GM10847 (cell line): Measurements from ENCODE around the gene ENOX1.

Experiments used
- POLR2A ChIP-seq: IDR thresholded peaks from 2 replicates; pipeline ENCODE4 v1.6.1; 2011; ENCODE audit not compliant: insufficient read length; ENCODE audit errors: extremely low read depth

The ENOX1 gene

GRCh38 chr13:43728421-43728820 lies 58.4 kb downstream of the ENOX1 start:
- TF ChIP-seq POLR2A, result no peak

DNA sequence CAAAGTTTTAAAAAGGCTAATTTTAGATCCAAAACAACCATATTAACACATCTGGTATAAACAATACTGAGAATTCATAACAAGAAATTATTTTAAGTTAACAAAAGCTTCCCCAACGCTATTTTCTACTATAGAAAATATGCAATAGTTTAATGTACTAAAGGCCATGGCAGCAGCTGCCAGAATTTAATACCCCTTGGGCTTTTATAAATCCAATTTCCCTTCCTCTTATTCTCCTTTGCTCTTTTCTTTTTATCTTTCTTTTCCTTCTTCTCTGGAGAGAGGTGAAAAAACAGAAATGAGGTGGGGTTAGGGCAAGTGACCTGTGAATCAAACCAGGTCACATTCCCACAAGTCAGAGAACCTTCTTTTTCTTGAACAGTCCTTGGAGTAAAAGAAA lies 58.9 kb downstream of the ENOX1 start:
- no peak for TF ChIP-seq POLR2A

- TF ChIP-seq POLR2A, result no peak
Measured at GRCh38 chr13:43725460-43725859, 61.3 kb downstream of the ENOX1 start.

GRCh38 chr13:43720780-43721397 lies 65.9 kb downstream of the ENOX1 start:
- TF ChIP-seq POLR2A, result no peak

- TF ChIP-seq POLR2A, result no peak
Measured at GRCh38 chr13:43698758-43699157, 88.0 kb downstream of the ENOX1 start.

DNA sequence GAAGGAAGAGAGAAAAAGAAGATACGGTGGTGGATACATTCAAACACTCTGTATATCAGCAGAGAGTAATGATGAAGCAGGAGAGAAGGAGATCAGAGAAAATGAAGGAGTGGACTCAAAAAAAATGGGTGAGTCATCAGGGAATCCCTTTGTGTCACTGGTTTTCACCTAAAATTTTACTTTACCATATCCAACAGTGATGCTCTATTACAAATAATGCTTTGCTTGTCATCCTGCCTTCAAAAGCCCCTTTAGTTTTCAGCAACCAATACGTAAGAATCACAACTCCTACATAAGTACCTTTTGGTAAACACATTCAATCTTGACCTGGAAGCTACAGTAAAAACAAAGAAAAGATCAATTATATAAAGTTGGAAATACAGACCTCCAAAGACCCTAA lies 88.8 kb downstream of the ENOX1 start:
- TF ChIP-seq POLR2A, result no peak

DNA sequence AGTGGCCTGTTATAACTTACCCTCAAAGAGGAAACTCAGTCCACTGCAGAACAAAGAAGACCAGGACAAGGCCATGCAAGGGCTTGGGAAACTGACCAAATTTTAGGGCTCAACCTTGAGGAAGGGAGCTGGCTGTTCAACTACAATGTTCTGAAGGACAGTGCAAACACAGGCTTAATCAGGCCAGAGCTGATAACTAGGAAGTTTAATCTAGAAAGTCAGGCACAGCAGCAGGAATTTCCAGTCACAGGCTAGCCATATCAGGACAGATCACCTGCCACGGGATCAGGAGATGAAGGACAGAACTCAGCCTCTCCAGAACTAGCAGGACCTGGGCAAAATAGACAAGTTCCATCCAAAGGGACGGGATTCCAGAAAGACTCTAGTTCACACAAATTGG lies 89.4 kb downstream of the ENOX1 start:
- TF ChIP-seq POLR2A, result no peak

DNA sequence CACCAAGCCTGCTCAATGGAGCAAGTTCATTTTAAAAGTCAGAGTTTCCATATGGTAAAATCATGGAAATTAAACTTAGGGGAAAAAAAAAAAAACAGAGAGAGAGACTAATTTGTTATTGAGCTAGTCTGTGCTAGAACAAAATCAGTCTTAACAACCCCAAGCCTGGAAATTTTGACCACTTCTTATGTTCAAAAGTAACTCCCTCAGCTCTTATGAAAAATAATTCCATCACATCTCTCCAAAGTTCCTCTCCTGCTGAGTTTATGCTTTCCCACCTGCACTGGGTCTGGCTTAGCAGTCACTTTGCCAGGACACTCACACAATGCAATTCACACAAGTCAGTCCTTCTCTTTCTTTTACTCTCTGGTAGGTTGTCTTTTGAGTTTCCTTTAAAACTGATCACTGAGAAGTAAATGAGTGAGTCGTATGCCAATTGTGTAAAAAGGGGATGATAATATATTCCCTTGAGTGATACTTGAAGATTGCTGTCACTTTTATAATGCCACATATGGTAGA lies 92.6 kb downstream of the ENOX1 start:
- no peak for TF ChIP-seq POLR2A

DNA sequence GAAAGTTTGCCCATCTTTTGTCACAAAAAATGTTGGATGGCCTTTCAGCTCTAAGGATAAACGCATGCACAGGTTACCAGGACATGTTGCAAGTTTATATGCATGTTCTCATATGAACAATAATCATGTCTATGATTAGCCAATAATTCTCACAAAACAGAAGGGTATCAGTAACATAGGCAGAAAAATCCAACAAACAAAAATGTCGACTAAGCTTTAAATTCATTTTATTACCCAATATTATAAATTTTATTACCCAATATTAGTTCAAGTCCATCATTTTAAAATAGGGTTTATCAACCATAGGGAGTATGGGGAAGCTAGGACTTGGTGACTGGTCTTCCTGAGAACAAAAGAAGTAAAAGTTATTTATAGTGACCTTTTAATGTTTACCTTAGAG lies 93.1 kb downstream of the ENOX1 start:
- no peak for TF ChIP-seq POLR2A

DNA sequence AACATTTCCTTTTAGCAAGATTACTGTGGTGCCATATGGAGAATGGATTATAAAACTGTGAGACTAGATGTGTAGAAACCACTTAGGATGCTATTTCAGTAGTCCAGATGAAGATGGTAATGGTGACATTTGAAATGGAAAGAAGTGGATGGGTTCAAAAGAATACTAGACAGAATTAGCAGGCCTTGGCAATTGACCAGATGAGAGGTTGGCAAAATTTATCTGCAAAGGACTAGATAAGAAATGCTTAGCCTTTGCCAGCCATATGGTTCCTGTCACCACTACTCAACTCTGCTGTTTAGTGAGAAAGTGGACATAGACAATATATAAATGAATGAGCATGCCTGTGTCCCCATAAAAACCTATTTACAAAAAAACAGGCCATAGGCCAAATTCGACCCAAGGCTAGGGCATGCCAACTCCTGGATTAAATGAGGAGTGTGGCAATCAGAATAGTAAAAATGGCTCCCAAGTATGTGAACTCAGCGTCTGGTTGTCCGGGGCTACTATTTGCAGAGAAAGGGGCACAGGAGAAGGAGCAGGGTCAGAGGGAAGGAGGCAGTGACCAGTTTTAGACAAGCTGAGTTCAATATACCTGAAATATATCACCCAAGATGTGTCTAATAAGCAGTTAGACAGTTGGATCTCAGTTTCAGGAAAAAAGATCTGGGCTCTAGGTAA lies 98.4 kb downstream of the ENOX1 start:
- no peak for TF ChIP-seq POLR2A

DNA sequence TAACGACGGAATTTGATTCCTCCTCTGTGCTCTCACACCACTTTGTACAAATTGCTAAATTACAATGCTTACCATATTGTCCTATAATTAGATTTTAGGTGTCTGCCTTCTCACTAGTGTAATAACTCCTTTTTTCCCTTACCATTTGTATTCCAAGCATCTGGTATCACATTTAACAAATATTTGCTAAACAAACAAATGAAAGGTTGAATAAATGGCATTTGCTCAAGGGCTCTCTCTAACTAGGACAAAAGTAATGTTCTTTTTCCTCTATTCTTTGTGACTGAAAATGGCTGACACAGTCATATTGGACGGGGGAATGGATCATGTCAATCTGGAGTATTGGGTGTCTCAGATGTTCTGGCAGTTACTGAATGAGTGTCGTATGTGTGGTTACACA lies 99.7 kb downstream of the ENOX1 start:
- no peak for TF ChIP-seq POLR2A

- no peak for TF ChIP-seq POLR2A
Measured at GRCh38 chr13:43686557-43686956, 100.2 kb downstream of the ENOX1 start.

- TF ChIP-seq POLR2A, result no peak
Measured at GRCh38 chr13:43684963-43685725, 101.6 kb downstream of the ENOX1 start.

GRCh38 chr13:43682701-43683100 lies 104.1 kb downstream of the ENOX1 start:
- no peak for TF ChIP-seq POLR2A

DNA sequence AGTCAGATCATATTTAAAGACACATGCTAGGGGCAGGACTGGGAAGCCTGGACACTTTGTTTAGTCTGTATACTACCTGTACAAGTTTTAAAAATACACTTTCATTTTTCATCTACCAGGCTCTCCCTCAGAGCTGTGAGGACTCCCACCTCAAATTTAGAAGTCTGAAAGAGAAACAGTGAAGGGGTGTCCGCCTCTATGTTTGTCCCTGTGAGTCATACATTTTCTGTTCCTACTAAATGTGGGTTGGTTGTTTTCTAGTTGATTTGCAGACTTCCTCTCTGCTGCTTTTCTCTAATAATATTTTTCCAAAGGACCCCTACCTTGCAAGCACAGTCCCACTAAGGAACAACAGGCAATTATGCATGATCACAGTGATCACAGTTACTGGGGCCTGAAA lies 110.5 kb downstream of the ENOX1 start:
- TF ChIP-seq POLR2A, result no peak

- TF ChIP-seq POLR2A, result no peak
Measured at GRCh38 chr13:43675577-43675976, 111.2 kb downstream of the ENOX1 start.

DNA sequence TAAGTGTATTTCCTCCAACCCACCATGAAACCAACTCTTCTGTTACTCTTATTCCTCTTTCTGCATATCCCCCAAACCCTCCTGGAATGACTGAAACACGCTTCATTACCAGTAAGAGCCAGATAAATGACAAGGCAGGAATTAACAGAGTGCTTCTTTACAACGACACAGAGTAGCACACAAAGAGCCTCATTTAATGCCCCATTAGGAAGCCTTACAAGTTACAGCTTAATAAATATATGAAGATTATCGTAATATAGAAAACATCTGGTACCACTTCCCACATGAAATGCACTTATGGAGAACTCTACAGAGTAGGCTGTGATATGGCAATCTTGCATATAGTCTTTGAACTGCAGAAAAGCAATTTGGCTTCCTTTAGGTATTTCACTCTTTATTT lies 116.8 kb downstream of the ENOX1 start:
- no peak for TF ChIP-seq POLR2A

DNA sequence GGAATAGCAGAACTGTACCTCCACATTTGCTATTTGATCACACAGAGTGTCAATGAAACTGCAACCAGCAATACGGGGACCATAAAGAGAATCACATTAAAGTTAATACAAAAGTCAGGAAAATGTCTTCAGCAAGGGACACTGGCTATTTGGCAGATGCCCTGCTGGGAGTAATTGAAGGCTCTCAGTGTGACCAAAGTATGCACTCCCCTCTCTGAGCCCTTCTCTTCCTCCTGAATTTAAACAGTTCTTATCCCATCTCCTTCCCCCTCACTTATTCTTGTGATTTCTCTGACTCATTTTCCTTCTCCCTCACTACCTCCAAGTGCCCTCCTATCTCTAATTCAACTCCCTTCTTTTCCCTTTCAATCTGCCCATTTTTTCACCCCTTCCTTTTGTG lies 117.7 kb downstream of the ENOX1 start:
- TF ChIP-seq POLR2A, result no peak
